SU-DHL-6 (cell line): ENCODE data around the gene PTPN14.

ENCODE experiments used
- H2AFZ ChIP-seq: fragments of 200-600 bp; sonication (generic); 2 replicates; pipeline ENCODE4 v1.6.1; 2014; ENCODE audit warnings: low read depth, mild to moderate bottlenecking, moderate library complexity, mixed read lengths, antibody characterized with exemption, low read length; ENCODE audit not compliant: severe bottlenecking
- H3F3A ChIP-seq: fragments of 200-600 bp; shearing (Covaris generic); 2 replicates; pipeline ENCODE4 v1.6.0; 2016; ENCODE audit warnings: antibody characterized with exemption, mild to moderate bottlenecking; ENCODE audit not compliant: insufficient read depth
- H3K27ac ChIP-seq: fragments of 200-600 bp; sonication (generic); 2 replicates; pipeline ENCODE4 v1.5.1; 2016; ENCODE audit warnings: low read depth, mild to moderate bottlenecking, low read length, moderate library complexity, mixed read lengths
- H3K27me3 ChIP-seq: fragments of 200-600 bp; sonication (generic), shearing (Covaris generic); 2 replicates; pipeline ENCODE4 v1.6.0; 2014; ENCODE audit warnings: mild to moderate bottlenecking, low read length
- H3K36me3 ChIP-seq: fragments of 200-600 bp; sonication (generic); 2 replicates; pipeline ENCODE4 v1.6.1; 2014; ENCODE audit warnings: mild to moderate bottlenecking, low read length, mixed read lengths
- H3K4me2 ChIP-seq: fragments of 300-600, 200-600 bp; shearing (Covaris generic), sonication (generic); 2 replicates; pipeline ENCODE4 v1.6.0; 2014; ENCODE audit warnings: low read length, low read depth, mild to moderate bottlenecking; ENCODE audit not compliant: poor library complexity, severe bottlenecking
- H3K4me3 ChIP-seq: fragments of 200-600 bp; sonication (generic); 2 replicates; pipeline ENCODE4 v1.5.1; 2014; ENCODE audit warnings: antibody characterized with exemption, low read length, mild to moderate bottlenecking, mixed read lengths; ENCODE audit not compliant: insufficient read depth, poor library complexity, severe bottlenecking
- H3K79me2 ChIP-seq: fragments of 200-600 bp; sonication (generic); 2 replicates; pipeline ENCODE4 v1.6.1; 2014; ENCODE audit warnings: mild to moderate bottlenecking, low read length, moderate library complexity; ENCODE audit not compliant: insufficient read depth
- H3K9ac ChIP-seq: fragments of 200-600 bp; sonication (generic); 2 replicates; pipeline ENCODE4 v1.7.0; 2014; ENCODE audit warnings: mild to moderate bottlenecking, low read length
- H3K9me2 ChIP-seq: fragments of 200-600 bp; sonication (generic); replicated peaks from 2 replicates; pipeline ENCODE4 v1.6.1; 2014; ENCODE audit warnings: low read length; ENCODE audit not compliant: insufficient read depth
- H3K9me3 ChIP-seq: fragments of 200-600 bp; sonication (generic); 2 replicates; pipeline ENCODE4 v1.6.1; 2014; ENCODE audit warnings: low read length, mixed read lengths; ENCODE audit not compliant: insufficient read depth
- H4K20me1 ChIP-seq: fragments of 200-600 bp; sonication (generic); 2 replicates; pipeline ENCODE4 v1.6.1; 2014; ENCODE audit warnings: low read depth, mild to moderate bottlenecking, antibody characterized with exemption, low read length, moderate library complexity, mixed read lengths
- CTCF ChIP-seq: fragments of 200-600 bp; sonication (generic); IDR thresholded peaks from one replicate; pipeline ENCODE4 v1.5.1; 2017; ENCODE audit warnings: antibody characterized with exemption, mild to moderate bottlenecking, low read length, moderate library complexity; ENCODE audit not compliant: insufficient read depth, poor library complexity, severe bottlenecking
- EZH2phosphoT487 ChIP-seq: fragments of 200-600 bp; sonication (generic), shearing (Covaris generic); conservative IDR thresholded peaks from 2 replicates; pipeline ENCODE4 v1.6.1; 2018; ENCODE audit warnings: mild to moderate bottlenecking, antibody characterized with exemption, low read length, moderate library complexity, mixed read lengths

Gene PTPN14

GRCh38 chr1:214379236-214379970 is 172.0 kb downstream of the PTPN14 start:
- H3K36me3 ChIP-seq = no peaks in the 10 kb centered on the region
- no peak overlapping the region for H3K4me2 ChIP-seq
- no peak overlapping the region for H3K27ac ChIP-seq

GRCh38 chr1:214378492-214378891 is 172.9 kb downstream of the PTPN14 start:
- H3F3A ChIP-seq = no peaks in the 10 kb centered on the region
- no peak overlapping the region for H3K27ac ChIP-seq

More at GRCh38 chr1:214379236-214379970, 172.0 kb downstream of the PTPN14 start:
- H3K79me2 ChIP-seq = no peaks in the 10 kb centered on the region
- H3K27me3 ChIP-seq = no peaks in the 10 kb centered on the region
- H2AFZ ChIP-seq = no peak overlapping the region
- no peak overlapping the region for H3K9ac ChIP-seq
- TF ChIP-seq EZH2phosphoT487 (no peak), CTCF (no peak)
- H3K9me2 ChIP-seq = no peaks in the 10 kb centered on the region
- H3F3A ChIP-seq = no peaks in the 10 kb centered on the region
- no peaks in the 10 kb centered on the region for H3K9me3 ChIP-seq
- no peak overlapping the region for H3K4me3 ChIP-seq
- no peaks in the 10 kb centered on the region for H4K20me1 ChIP-seq

GRCh38 chr1:214377886-214378285 is 173.5 kb downstream of the PTPN14 start:
- Histone ChIP-seq H3K9ac (no peak overlapping the region), H3K79me2 (no peaks in the 10 kb centered on the region), H3K4me2 (no peak overlapping the region), H3K4me3 (no peak overlapping the region), H3K36me3 (no peaks in the 10 kb centered on the region), H3K9me2 (no peaks in the 10 kb centered on the region), H2AFZ (no peak overlapping the region), H3K27me3 (no peaks in the 10 kb centered on the region), H3K27ac (no peak overlapping the region), H4K20me1 (no peaks in the 10 kb centered on the region), H3F3A (no peaks in the 10 kb centered on the region), H3K9me3 (no peaks in the 10 kb centered on the region)
- no peak for TF ChIP-seq CTCF
- no peak for TF ChIP-seq EZH2phosphoT487

More at GRCh38 chr1:214378492-214378891, 172.9 kb downstream of the PTPN14 start:
- Histone ChIP-seq H3K36me3 (no peaks in the 10 kb centered on the region), H3K4me3 (no peak overlapping the region), H4K20me1 (no peaks in the 10 kb centered on the region), H3K27me3 (no peaks in the 10 kb centered on the region), H3K4me2 (no peak overlapping the region), H3K79me2 (no peaks in the 10 kb centered on the region), H3K9ac (no peak overlapping the region), H2AFZ (no peak overlapping the region), H3K9me3 (no peaks in the 10 kb centered on the region), H3K9me2 (no peaks in the 10 kb centered on the region)
- TF ChIP-seq CTCF = no peak
- TF ChIP-seq EZH2phosphoT487 = no peak
